ENCODE results near the gene LRSAM1.

LRSAM1 gene

GRCh38 chr9:127549751-127550150 is 98.4 kb downstream of the LRSAM1 start:
- Mint-ChIP-seq H3K27me3 (ENCODE audit: low read depth, poor library complexity) (no peaks in the 10 kb centered on the region), H3K4me3 (no peak overlapping the region), H3K36me3 (ENCODE audit: low read depth) (peaks cover 10% of the 10 kb centered on the region), H3K27ac (no peak overlapping the region), H3K4me1 (peaks cover 37% of the 10 kb centered on the region), H3K9me3 (no peaks in the 10 kb centered on the region)
- no peak for DNase-seq
- no peak for TF ChIP-seq CTCF (IDR thresholded peaks at IDR 0.05)

- TF ChIP-seq CTCF (IDR thresholded peaks at IDR 0.05), result no peak
- Mint-ChIP-seq H3K27me3 (ENCODE audit: low read depth, poor library complexity) (no peaks in the 10 kb centered on the region), H3K36me3 (ENCODE audit: low read depth) (peaks cover 10% of the 10 kb centered on the region), H3K9me3 (no peaks in the 10 kb centered on the region), H3K27ac (peak overlapping the region; percentile 23), H3K4me1 (peaks cover 39% of the 10 kb centered on the region), H3K4me3 (no peak overlapping the region)
- DNase-seq, result no peak
These were observed 99.0 kb downstream of the LRSAM1 start for GRCh38 chr9:127550282-127550681.

- Mint-ChIP-seq H3K27me3 (ENCODE audit: low read depth, poor library complexity) (no peaks in the 10 kb centered on the region), H3K27ac (peak overlapping the region; percentile 23), H3K4me1 (peaks cover 40% of the 10 kb centered on the region)
These were observed 99.4 kb downstream of the LRSAM1 start for GRCh38 chr9:127550751-127551150.

More at GRCh38 chr9:127550751-127551150, 99.4 kb downstream of the LRSAM1 start:
- peaks cover 10% of the 10 kb centered on the region for H3K36me3 Mint-ChIP-seq (ENCODE audit: low read depth)
- H3K4me3 Mint-ChIP-seq, result no peak overlapping the region
- no peak for TF ChIP-seq CTCF (IDR thresholded peaks at IDR 0.05)
- no peaks in the 10 kb centered on the region for H3K9me3 Mint-ChIP-seq
- DNase-seq, result no peak
